GM12891 (cell line): ENCODE measurements around the gene TNKS2.

Experiments used
- POLR2A ChIP-seq: IDR thresholded peaks from 2 replicates; pipeline ENCODE4 v1.6.1; 2011; ENCODE audit warnings: low read depth, low read length, control low read depth
- POLR2AphosphoS5 ChIP-seq: IDR thresholded peaks from 2 replicates; pipeline ENCODE4 v1.6.1; 2011; ENCODE audit warnings: low read depth, low read length, control low read depth
- POU2F2 ChIP-seq: IDR thresholded peaks from 2 replicates; pipeline ENCODE4 v1.6.1; 2011; ENCODE audit warnings: low read depth, mild to moderate bottlenecking, control low read depth, low read length, moderate library complexity
- SPI1 ChIP-seq: IDR thresholded peaks from 2 replicates; pipeline ENCODE4 v1.6.1; 2011; ENCODE audit warnings: low read depth, low read length, control low read depth
- TAF1 ChIP-seq: IDR thresholded peaks from 2 replicates; pipeline ENCODE4 v1.6.1; 2011; ENCODE audit warnings: low read depth, low read length, control low read depth

DNA sequence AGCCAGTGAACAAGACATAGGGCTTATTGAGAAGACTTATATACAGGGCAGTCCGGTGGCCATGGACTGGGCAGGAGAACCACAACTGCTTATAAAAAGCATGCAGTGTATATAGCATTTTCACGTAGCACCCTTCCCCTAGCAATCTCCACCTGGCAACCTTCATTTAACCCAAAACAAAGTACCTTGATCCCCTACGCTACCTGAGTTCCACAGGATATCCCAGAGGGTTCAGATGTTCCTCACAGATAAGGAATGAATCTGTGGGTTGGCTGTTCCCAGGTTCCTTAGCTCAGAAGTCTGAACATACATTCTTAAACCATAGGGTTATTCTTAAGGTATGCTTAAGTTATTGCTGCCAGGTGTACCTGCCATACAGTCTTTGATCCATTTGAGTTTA lies 22.0 kb upstream of the TNKS2 start:
- TF ChIP-seq POLR2AphosphoS5 (no peak), POLR2A (no peak), TAF1 (no peak), POU2F2 (no peak), SPI1 (no peak)
